ENCODE results near the gene MRPL3.
A peak's percentile ranks its signal among the peaks of the same experiment; 100 is the strongest.

Gene MRPL3

DNA sequence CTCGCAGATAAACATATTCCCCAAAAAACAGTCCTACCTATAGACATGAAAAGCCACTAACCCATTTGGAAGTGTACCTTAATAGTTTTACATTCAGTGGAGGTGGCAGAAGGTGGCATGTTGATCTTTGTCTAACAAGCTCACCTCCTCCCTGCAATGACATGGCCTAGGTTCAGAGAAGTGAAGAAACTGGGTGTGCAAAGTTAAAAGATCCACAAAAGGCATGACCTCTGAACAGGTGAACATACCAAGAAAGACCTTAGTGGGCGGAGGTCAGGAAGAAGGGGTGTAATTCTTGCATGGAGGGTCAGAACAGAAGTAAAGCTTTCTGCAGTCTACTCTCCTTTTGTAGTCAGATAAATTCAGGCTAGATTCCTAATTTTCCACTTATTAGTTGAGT is 822 bp downstream of the MRPL3 start:
- Histone ChIP-seq H3K27me3 (ENCODE audit: low read length) (no peaks in the 10 kb centered on the region), H3K79me2 (ENCODE audit: insufficient read depth, low read length) (peaks cover 28% of the 10 kb centered on the region), H3K36me3 (ENCODE audit: low read length) (peaks cover 27% of the 10 kb centered on the region; the same call in 1 of the 2 replicates), H3K9me2 (replicated peaks; ENCODE audit: insufficient read depth, low read length) (no peaks in the 10 kb centered on the region), H3K9me3 (ENCODE audit: insufficient read depth, low read length) (no peaks in the 10 kb centered on the region), H4K20me1 (ENCODE audit: low read depth, low read length) (no peaks in the 10 kb centered on the region), H3K4me3 (ENCODE audit: insufficient read depth, low read length, poor library complexity, severe bottlenecking) (peak overlapping the region; percentile 92), H3K9ac (ENCODE audit: low read length) (peak overlapping the region; percentile 96), H3F3A (ENCODE audit: insufficient read depth) (no peaks in the 10 kb centered on the region), H3K27ac (ENCODE audit: low read depth, low read length) (peak overlapping the region; percentile 40; the same call in 1 of the 2 replicates), H3K4me2 (ENCODE audit: low read depth, low read length, poor library complexity, severe bottlenecking) (peak overlapping the region; percentile 85), H2AFZ (ENCODE audit: low read depth, low read length, severe bottlenecking) (peak overlapping the region; percentile 86)
- TF ChIP-seq CTCF (IDR thresholded peaks at IDR 0.05; ENCODE audit: insufficient read depth, low read length, poor library complexity, severe bottlenecking): no peak

GRCh38 chr3:131494706-131495105 is 8.1 kb downstream of the MRPL3 start:
- Histone ChIP-seq H3K27me3 (ENCODE audit: low read length) (no peaks in the 10 kb centered on the region), H3F3A (ENCODE audit: insufficient read depth) (peaks cover 2% of the 10 kb centered on the region; the same call in 1 of the 2 replicates), H3K79me2 (ENCODE audit: insufficient read depth, low read length) (no peaks in the 10 kb centered on the region; the same call in 1 of the 2 replicates), H3K27ac (ENCODE audit: low read depth, low read length) (no peak overlapping the region), H3K9ac (ENCODE audit: low read length) (no peak overlapping the region), H4K20me1 (ENCODE audit: low read depth, low read length) (no peaks in the 10 kb centered on the region), H3K4me3 (ENCODE audit: insufficient read depth, low read length, poor library complexity, severe bottlenecking) (no peak overlapping the region), H3K9me2 (replicated peaks; ENCODE audit: insufficient read depth, low read length) (no peaks in the 10 kb centered on the region), H3K9me3 (ENCODE audit: insufficient read depth, low read length) (no peaks in the 10 kb centered on the region), H3K36me3 (ENCODE audit: low read length) (peaks cover 33% of the 10 kb centered on the region), H3K4me2 (ENCODE audit: low read depth, low read length, poor library complexity, severe bottlenecking) (no peak overlapping the region), H2AFZ (ENCODE audit: low read depth, low read length, severe bottlenecking) (no peak overlapping the region)
- TF ChIP-seq CTCF (IDR thresholded peaks at IDR 0.05; ENCODE audit: insufficient read depth, low read length, poor library complexity, severe bottlenecking) (no peak), EZH2phosphoT487 (conservative IDR thresholded peaks at IDR 0.05; ENCODE audit: low read length) (no peak)

DNA sequence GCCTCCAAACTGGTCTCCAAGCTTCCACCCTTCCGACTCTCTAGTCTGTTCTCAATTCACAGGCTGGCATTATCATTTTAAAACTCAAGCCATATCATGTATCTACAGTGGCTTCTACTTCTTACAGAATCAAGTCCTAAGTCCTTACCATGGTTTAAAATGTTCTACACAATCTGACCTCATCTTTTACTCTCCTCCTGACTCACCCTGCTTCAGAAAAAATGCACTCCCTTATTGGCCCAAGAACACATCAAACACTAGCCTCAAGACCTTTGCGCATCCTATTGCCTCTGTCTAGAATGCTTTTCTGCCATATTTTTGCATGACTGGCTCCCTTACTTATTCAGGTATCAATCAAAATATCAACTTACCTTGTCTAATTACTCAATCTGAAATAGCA is 11.0 kb downstream of the MRPL3 start:
- H3K36me3 ChIP-seq (ENCODE audit: low read length): peaks cover 41% of the 10 kb centered on the region
- no peak overlapping the region for H3K4me3 ChIP-seq (ENCODE audit: insufficient read depth, low read length, poor library complexity, severe bottlenecking)
- H2AFZ ChIP-seq (ENCODE audit: low read depth, low read length, severe bottlenecking): no peak overlapping the region
- peaks cover 9% of the 10 kb centered on the region; the same call in 1 of the 2 replicates for H3F3A ChIP-seq (ENCODE audit: insufficient read depth)
- H3K9me2 ChIP-seq (replicated peaks; ENCODE audit: insufficient read depth, low read length): no peaks in the 10 kb centered on the region
- TF ChIP-seq CTCF (IDR thresholded peaks at IDR 0.05; ENCODE audit: insufficient read depth, low read length, poor library complexity, severe bottlenecking): no peak
- TF ChIP-seq EZH2phosphoT487 (conservative IDR thresholded peaks at IDR 0.05; ENCODE audit: low read length): no peak
- no peak overlapping the region for H3K4me2 ChIP-seq (ENCODE audit: low read depth, low read length, poor library complexity, severe bottlenecking)
- H3K27ac ChIP-seq (ENCODE audit: low read depth, low read length): no peak overlapping the region
- no peak overlapping the region for H3K9ac ChIP-seq (ENCODE audit: low read length)
- H3K9me3 ChIP-seq (ENCODE audit: insufficient read depth, low read length): no peaks in the 10 kb centered on the region
- no peaks in the 10 kb centered on the region for H4K20me1 ChIP-seq (ENCODE audit: low read depth, low read length)
- H3K27me3 ChIP-seq (ENCODE audit: low read length): no peaks in the 10 kb centered on the region
- H3K79me2 ChIP-seq (ENCODE audit: insufficient read depth, low read length): no peaks in the 10 kb centered on the region; the same call in 1 of the 2 replicates
